ENCODE data around the gene DERL3. TPM values are rescaled to one million over a fixed set of nuclear protein-coding genes. Genes with fewer than 3 reads are reported as not detected.

DERL3 gene
- total RNA-seq, 1 experiment from 2014 or later, result 1.0 TPM

DNA sequence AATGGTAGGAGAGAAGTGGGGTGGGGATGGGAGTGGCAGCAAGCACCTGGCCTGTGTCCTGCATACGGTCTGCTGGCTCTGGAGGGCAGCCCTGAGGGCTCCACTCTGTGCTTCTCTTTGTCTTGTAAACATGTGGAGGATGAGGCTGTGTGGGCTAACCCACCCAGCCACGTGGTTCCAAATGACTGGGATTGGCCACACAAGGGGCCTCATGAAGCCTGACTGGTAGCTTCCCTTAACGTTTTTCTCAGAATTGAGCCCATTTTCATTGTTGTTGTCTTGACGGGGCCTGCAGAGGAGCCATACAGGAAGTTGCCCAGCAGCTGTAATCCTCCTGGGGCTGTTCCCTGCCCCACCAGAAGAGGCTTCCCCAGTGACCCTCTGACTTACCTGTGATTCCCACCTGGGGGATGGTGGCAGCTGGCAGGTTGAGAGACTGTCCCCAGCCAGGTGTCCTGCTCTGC, 18.0 kb downstream of the DERL3 start:
- in situ Hi-C loops (cut with HindIII; ENCODE audit: low pct_unique_long_range_greater_than_20kb, low sequenced_read_pairs) (no loop called here), intact Hi-C loops (cut with micrococcal nuclease; ENCODE audit: unreplicated experiment) (no loop called here)
- no peak overlapping the region for H3K27ac ChIP-seq (ENCODE audit: low read length)
- no peak for TF ChIP-seq POLR2AphosphoS5 (IDR thresholded peaks at IDR 0.05; ENCODE audit: low read depth, low read length)
- TF ChIP-seq SIN3A (IDR thresholded peaks at IDR 0.05; ENCODE audit: borderline replicate concordance, insufficient read depth, low read depth, low read length), result no peak
- TF ChIP-seq CTCF (IDR thresholded peaks at IDR 0.05), result no peak
- no peak for TF ChIP-seq TCF7L2 (IDR thresholded peaks at IDR 0.05; ENCODE audit: low read depth, low read length)
- TF ChIP-seq REST (IDR thresholded peaks at IDR 0.05; ENCODE audit: insufficient read depth in 1 of 2, low read depth in 2 of 2, low read length in 1 of 2), result no peak
- no peak for DNase-seq (ENCODE audit: low read depth, low spot score)
- ATAC-seq, result no peak
- no TSS peak for BruUV-seq (replicated peaks)
- CTCF ChIA-PET, result no interaction called here
- H3K27me3 ChIP-seq (ENCODE audit: control insufficient read depth, insufficient read depth, low read length), result no peaks in the 10 kb centered on the region
- POLR2A ChIA-PET, result no interaction called here
- no peaks in the 10 kb centered on the region for H3K9me3 ChIP-seq (ENCODE audit: control insufficient read depth, insufficient read depth, low read depth, low read length)
- H3K4me1 ChIP-seq (ENCODE audit: control insufficient read depth, insufficient read depth, low read length), result no peaks in the 10 kb centered on the region
- H3K4me3 ChIP-seq (ENCODE audit: low read depth in 2 of 2, low read length in 2 of 2), result no peak overlapping the region
- H3K36me3 ChIP-seq (ENCODE audit: control insufficient read depth, insufficient read depth, low read length), result no peaks in the 10 kb centered on the region

DNA sequence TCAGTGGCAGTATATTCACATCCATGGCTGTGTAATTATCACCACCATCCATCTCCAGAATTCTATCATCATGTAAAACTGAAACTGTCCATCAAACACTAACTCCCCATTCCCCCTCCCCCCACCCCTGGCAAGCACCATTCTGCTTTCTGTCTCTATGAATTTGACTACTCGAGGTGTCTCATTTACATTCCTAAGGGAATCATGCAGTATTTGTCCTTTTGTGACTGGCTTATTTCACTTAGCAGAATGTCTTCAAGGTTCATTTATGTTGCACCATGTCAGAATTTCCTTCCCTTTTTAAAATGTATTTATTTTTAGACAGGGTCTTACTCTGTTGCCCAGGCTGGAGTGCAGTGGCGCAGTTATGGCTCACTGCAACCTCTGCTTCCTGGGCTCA, 20.3 kb downstream of the DERL3 start:
- Histone ChIP-seq H3K9me3 (ENCODE audit: control insufficient read depth, insufficient read depth, low read depth, low read length) (no peaks in the 10 kb centered on the region), H3K4me3 (ENCODE audit: low read depth in 2 of 2, low read length in 2 of 2) (no peak overlapping the region), H3K27ac (ENCODE audit: low read length) (no peak overlapping the region), H3K36me3 (ENCODE audit: control insufficient read depth, insufficient read depth, low read length) (no peaks in the 10 kb centered on the region), H3K27me3 (ENCODE audit: control insufficient read depth, insufficient read depth, low read length) (no peaks in the 10 kb centered on the region), H3K4me1 (ENCODE audit: control insufficient read depth, insufficient read depth, low read length) (no peaks in the 10 kb centered on the region)
- TF ChIP-seq POLR2AphosphoS5 (IDR thresholded peaks at IDR 0.05; ENCODE audit: low read depth, low read length) (no peak), CTCF (IDR thresholded peaks at IDR 0.05) (no peak), SIN3A (IDR thresholded peaks at IDR 0.05; ENCODE audit: borderline replicate concordance, insufficient read depth, low read depth, low read length) (no peak), REST (IDR thresholded peaks at IDR 0.05; ENCODE audit: insufficient read depth in 1 of 2, low read depth in 2 of 2, low read length in 1 of 2) (no peak), TCF7L2 (IDR thresholded peaks at IDR 0.05; ENCODE audit: low read depth, low read length) (no peak)
- POLR2A ChIA-PET, result no interaction called here
- ATAC-seq (no peak), DNase-seq (ENCODE audit: low read depth, low spot score) (no peak)
- BruUV-seq (replicated peaks), result no TSS peak
- in situ Hi-C loops (cut with HindIII; ENCODE audit: low pct_unique_long_range_greater_than_20kb, low sequenced_read_pairs) (no loop called here), intact Hi-C loops (cut with micrococcal nuclease; ENCODE audit: unreplicated experiment) (no loop called here)
- CTCF ChIA-PET, result no interaction called here
